GM11168 (cell line): ENCODE results near the gene HEG1.
"Not testable (repeated sequence)": the region's sequence is repeated elsewhere in the genome, so short reads cannot be mapped to it uniquely, and the experiment has no call there.

Experiments
- in situ Hi-C: fragments of 300-500 bp; cut with MboI; formaldehyde crosslinking; loops from one replicate; pipeline ENCODE4 v1.12.0; 2022; ENCODE audit warnings: low sequenced_read_pairs; ENCODE audit not compliant: unreplicated experiment

The HEG1 gene

DNA sequence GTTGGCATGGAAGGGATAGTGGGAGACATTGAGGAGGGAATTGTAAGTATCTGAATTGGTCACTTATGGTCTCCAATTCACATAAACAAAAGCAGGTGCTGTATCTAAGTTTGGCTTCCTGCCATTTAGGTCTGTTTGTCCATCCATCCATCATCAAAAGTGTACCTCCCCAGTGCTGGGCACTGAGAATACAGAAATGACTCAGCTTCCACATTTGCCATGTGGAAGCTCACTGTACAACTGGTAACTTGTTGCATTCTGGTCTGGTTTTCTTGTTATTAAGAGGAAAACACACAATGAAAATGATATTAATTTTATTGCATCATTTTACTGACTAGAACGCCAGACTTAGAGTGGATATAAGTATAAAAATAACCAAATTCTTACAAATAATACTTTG, 90.4 kb downstream of the HEG1 start:
- in situ Hi-C loops = no loop called here

DNA sequence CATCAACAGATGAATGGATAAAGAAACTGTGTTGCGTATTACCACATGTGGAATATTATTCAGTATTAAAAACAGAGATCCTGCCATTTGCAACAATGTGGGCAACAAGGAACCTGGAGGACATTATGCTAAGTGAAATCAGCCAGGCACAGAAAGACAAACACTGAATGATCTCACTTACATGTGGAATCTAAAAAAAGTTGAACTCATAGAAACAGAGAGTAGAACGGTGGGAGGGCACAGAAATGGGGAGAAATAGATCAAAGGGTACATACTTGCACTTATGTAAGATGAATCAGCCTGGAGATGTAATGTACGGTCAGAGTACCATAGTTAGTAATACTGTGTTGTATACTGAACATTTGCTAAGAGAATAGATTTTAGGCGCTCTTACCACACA, 91.4 kb downstream of the HEG1 start:
- in situ Hi-C loops = no loop called here

DNA sequence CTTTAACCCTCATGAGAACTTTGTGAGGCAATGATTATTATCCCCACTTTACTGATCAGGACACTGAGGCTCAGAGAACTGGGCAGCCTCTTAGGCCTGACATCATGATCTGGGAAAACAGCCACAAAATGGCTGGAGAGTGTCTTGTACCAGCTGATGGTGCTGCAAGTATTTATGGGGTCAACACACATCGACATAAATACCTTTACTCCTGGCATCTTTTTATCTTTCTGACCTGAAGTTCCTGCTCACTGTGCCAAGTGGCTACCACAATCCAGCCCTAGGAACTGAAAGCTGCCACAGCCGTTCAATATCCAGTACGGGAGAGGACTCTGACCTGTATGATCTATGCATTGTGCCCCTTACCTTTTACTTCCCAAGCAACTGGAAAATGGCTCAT, 92.0 kb downstream of the HEG1 start:
- in situ Hi-C loops = no loop called here

DNA sequence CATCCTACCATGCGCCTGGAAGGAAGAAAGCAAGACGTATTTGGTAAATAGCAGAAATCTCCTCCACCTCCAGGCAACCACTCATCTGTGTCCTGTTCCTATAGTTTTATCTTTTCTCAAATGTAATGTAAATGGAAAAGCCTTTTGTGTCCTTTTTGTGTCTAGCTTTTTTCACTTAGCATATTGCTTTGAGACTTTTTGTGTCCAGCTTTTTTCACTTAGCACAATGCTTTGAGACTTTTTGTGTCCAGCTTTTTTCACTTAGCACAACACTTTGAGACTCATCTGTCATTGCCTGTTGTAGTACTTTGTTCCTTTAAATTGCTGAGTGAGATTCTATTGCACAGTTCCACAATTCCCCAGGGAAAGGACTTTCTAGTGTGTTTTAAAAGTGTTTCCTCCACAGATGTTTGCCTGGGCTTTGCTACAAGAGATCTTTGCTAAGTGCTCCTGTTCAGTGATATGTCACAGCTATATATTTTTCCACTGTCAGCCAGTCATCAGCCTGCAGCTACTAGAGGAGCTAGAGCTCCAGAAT, 93.3 kb downstream of the HEG1 start:
- in situ Hi-C loops = no loop called here

DNA sequence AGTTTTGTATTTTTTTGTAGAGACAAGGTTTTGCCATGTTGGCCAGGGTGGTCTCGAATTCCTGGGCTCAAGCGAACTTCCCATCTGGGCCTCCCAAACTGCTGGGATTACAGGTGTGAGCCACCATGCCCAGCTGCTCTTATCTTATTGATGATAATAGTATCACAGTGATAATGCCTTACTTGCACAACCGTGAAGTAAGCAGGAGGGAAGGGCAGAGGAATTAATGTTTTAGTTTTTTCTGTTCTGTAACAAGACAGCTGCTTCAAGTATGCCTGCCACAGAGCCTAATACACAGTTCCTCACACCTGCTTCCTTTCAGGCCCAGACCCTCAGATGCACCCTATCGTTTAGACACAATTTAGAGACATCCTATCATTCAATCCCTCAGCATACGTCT, 95.1 kb downstream of the HEG1 start:
- in situ Hi-C loops = no loop called here

DNA sequence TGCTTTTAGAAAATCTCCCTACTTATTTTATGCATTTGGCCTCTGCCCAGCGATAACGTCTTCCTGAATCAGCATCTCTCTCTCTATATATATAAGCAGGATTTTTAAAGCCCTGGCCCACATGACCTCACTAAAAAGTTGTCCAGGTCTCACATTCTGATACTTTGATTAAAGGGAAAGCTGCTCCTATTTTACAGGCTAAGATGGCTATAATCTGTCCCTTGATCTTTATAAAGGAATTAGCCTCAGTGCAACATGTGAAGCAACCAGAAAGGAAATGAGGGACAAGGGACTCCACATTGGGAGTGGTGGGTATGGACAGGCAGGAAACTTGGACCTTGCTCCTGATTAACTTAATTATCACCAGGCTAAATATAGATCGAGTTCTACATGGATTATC, 95.7 kb downstream of the HEG1 start:
- in situ Hi-C loops = no loop called here

DNA sequence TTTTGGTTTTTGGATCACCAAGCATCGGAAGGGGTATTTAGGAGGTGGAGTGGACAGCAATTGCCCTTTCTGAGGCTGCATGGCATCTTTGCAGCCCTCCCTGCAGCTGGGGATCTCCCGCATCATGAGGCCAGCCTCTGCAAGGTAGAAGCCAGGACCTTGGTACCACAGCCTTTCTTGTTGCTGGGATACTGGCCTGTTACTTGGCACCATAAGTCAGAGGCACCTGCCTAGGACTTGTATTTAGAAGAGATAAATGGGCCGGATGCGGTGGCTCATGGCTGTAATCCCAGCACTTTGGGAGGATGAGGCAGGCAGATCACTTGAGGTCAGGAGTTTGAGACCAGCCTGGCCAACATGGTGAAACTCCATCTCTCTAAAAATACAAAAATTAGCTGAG, 97.8 kb downstream of the HEG1 start:
- in situ Hi-C loops = not testable (repeated sequence)

DNA sequence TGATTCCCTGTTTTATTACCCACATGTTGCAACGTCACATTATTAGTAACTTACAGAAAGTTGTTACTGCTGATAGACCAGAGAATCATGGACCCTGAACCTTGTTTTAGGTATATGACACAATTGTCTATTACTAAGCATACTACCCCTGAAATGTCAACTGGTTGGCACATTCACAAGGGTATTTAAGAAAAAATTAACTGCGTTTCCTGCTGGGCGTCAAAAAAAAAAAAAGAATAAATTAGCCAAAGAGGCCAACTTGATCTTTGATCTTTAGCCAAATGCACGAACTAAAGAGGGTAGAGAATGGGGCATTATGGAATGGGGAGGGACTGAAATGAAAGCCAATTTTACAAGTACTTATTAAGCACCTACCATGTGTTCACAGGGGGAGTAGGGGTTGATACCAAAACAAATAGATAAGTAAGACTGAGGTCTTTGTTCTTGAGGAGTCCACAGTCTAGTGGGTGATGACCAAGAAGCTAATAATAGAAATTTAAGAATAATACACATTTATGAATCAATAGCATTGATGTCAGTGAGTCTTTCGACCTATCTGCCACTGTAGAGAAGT, 103.4 kb downstream of the HEG1 start:
- in situ Hi-C loops = no loop called here

DNA sequence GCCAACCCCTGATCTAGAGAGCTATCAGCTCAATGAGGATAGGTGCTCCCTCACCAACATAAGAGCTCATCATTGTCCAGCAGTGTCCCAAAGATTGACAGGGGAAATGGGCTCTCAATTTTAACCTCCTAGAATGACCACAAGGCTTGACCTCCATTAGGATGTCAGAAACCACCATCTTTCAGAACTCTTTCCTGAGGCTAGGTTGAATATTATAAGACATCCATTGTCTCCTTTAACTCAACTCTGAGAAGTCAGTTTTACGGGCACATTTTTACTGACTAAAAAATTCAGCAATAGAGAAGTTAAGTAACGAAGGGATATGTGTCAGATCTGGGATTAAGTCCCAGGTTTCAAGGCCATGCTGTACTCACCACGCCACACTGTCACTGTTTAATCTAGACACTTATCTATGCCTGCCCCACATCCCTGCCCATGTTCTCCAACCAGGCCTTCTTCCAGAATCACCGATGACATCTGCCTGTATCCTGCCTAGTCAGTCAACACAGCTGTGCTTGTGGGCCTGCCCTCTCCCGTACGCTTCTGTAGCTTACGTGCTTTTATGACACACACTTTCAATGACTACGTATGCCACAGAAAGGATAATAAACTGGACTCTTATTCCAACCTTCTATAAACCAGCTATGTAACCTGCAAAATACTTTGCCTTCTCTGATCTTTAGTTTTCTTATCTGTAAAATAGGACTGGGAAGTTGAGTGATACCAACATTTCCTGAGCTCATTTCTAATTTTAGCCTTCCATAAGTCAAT, 104.1 kb downstream of the HEG1 start:
- in situ Hi-C loops = no loop called here

DNA sequence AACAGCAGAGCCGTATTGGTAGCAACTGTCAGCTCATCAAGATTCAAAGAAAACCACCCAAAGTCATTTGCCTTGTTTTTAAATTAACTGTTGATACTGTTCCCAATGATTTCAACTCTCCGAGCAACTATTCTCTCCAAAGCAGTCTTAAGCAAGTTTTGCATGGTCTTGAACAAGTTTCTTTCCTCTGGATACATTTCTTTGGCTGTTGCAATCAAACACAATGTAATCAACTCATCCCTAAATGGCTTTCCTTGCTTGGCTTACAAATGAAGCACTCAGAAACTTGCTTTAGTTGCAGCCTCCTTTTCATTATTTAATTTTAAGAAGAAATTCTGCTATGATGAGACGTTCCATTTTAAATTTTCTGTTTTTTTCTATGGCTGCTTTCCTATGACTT, 105.8 kb downstream of the HEG1 start:
- in situ Hi-C loops = no loop called here

DNA sequence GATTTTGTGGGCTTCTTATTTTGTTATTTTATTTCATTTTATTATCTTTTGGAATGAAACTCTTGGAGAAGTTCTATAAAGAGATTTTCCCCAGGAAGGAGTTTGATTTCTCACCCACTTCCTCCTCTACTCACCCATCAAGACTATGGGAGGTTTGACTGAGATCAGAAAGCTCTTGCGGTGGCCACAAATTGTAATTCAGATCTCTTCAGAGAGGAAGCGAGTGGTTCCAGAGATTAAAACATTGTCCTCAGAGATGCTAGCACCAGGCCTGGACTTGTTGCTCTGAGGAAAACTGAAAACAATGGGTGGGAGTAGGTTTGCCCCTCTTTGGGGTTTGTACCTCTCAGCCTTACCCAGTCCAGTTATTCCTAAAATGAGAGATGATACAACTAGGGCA, 113.2 kb downstream of the HEG1 start:
- in situ Hi-C loops = no loop called here

DNA sequence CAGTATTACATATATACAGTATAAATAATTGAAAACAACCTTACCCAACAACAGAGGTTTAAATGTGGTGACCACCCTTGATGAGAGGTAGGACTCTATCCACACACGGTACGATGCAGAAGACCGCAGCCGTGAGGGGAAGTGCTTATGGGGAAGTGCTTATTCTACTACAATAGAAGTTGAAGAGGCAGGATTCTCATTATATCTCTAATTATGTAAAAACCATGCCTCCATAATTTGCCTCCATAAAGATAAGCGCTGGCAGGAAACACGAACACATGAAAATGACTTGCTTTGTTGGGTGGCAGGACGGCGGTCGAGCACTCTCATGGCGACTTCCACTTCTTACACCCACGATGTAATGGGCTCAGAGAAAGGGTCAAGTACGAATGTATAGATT, 114.0 kb downstream of the HEG1 start:
- in situ Hi-C loops = no loop called here

DNA sequence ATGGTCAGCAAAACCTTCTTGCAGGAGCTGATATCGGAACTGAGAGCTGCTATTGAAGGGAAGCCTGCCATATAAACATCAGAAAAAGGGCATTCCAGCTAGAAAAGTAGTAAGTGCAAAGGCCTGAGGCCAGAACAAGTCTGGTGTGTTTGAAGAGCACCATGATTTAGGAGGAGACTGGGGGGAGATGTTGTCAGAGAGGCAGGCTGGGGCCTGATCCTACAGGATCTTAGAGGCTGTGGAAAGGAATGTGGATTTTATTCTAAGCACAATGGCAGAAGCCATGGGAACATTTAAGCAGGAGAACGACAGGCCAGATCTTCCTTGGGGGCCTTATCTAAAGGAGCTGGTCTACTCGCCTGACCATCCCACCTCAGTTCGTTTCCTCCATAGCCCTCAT, 116.1 kb downstream of the HEG1 start:
- in situ Hi-C loops = no loop called here

DNA sequence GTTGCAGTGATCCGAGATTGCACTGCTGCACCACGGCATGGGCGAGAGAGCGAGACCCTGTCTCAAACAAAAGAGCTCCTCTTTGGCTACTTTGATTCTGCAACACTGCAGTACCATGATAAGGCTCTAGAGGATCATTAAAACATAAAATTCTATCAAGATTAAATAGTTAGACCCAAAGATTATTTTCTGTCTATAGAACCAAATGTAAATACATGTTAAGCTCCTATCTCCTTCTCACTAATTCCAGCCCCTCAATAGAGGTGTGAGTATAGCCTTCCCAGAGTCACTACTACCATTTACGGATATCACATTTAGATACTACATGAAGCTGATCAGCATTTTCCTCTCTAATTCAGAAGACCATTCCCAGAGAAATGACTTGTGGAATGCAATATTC, 116.9 kb downstream of the HEG1 start:
- in situ Hi-C loops = no loop called here

DNA sequence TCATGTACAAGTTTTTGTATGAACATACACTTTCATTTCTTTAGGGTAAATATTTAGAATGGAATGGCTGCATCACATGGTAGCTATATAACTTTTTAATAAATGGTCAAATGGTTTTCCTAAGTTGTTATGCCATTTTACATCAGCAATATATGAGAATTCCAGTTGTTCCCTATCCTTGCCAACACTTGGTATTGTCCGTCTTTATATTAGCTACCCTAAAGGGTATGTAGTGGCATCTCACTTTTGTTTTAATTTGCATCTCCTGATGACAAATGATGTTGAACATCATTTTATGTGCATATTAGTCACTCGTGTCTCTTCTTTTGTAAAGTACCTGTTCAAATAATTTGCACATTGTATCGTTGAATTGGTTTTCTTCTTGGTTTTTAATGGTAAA, 118.7 kb downstream of the HEG1 start:
- in situ Hi-C loops = no loop called here

DNA sequence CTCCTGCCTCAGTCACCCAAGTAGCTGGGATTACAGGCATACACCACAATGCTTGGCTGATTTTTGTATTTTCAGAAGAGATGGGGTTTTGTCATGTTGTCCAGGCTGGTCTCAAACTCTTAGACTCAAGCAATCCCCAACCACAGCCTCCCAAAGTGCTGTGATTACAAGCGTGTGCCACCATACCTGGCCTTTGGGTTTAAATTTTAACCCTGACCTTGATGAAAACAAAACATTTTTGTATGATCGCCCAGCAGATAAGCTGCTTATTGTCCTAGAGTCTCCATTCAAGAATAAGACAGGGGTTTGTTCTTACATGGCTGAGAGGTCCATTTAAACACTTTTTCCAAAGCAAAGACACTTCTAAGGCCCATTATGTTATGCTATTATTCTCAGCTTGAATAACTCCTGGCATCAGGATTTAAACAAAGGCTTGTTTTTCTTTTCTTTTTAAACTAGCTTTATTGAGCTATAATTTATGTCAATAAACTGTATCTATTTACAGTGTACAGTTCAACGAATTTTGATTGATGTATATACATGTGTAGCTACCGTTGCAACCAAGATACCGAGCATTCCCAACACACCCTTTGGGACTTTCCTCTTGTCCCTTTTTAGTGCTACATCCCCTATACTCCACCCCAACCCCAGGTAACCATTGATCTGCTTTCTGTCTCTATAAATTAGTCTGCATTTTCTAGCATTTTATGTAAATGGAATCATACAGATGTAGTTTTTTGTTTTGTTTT, 119.8 kb downstream of the HEG1 start:
- in situ Hi-C loops = no loop called here

DNA sequence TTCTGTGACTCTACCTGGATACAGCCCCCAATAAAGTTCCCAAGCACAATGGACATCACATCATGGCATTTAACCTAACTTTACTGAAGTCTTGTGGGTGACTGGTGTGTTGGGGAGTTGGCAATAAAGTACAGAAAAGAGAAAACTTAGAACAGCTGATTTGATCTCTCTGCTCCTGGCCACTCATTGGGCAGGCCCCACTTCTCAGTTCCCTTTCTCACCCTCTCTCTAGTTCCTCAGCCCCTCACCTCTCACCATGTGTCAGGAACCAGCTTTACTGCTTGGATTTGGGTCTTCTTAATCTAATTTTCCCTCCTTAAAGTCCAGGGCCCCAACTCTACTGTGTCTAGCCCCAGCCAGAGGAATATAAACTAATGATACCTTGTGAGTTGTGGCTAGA, 120.5 kb downstream of the HEG1 start:
- in situ Hi-C loops = no loop called here

DNA sequence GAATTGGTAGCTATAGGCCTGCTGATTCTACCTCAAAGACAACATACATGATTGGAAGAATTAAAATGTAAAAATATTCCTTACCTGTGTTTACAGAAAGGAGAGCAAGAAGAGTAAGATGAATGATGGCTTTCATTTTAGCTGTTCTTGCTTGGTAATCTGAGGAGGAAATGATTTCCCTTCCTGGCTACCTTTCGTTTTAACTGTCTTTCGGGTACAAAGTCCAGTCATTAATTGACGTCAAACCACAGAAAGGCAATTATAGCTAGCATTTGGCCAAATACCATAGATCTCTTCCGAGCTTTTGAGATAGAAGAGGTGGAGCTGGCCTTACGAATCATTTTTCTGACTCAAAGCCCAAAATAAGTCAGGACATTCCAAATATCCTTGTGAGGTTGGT, 121.2 kb downstream of the HEG1 start, which contains the start of gene MUC13:
Gene MUC13 (minus strand): TSS at position 175 of the 400 bp plus-strand sequence. CDS start 39 bp downstream, at position 136.
- in situ Hi-C loops = no loop called here

DNA sequence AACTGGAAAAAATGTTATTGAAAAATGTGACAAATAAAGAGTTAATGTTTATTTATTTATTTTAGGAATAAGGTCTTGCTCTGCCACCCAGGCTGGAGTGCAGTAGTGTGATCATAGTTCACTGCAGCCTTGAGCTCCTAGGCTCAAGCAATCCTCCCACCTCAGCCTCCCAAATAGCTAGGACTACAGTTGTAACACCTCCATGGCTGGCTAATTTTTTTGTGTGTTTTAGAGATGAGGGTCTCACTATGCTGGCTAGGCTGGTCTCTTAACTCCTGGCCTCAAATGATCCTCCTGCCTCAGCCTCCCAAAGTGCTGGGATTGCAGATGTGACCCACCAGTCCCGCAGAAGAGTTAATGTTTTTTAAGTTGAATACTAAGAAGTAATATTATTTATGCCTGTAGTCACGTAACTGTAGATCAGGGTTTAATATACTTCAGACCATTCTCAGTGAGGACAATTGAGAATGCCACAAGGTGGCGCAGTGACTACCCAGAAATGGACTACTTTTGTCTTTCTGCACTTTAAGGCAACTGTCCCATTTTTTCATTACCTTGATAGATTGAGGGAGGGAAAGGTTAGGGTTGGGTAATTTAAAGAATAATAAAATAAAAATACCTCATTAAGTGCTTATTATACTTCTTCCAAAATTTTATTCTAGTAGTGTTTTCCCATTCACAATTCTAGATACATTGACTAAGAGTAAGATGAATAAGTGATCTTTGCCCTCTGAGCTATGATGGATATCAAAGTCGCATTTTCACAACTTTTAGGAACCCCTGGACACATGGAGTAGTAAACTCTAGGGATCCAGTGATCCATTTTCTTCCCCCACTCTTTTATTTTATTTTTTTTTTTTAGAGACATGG, 127.2 kb downstream of the HEG1 start:
- in situ Hi-C loops = no loop called here

DNA sequence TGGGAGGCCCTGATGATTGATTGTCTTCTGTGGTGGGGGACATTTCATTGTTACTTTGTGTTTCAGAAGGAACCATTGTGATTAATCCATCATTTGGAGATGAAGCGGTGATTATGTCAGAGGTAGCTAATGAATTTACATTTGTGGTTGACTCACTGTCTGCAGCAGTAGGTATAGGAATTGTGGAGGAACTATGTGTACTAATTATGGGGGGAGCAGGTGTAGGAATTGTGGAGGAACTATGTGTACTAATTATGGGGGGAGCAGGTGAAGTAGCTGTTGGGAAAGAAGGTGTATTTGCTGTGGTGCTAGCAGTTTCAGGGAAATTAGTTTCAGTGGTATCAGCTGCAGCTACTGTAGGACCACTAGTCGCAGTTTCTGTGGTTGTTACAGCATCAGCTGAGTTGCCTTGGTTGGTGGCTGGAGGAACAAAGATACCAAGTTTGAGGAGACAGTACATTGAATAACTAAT, 128.2 kb downstream of the HEG1 start:
- in situ Hi-C loops = no loop called here
